DND-41 (cell line): ENCODE results near the gene DHRSX.
"Not testable (repeated sequence)": the region's sequence is repeated elsewhere in the genome, so short reads cannot be mapped to it uniquely, and the experiment has no call there.

Source experiments
- ATAC-seq: fragments of 200-7000 bp; cut with Tn5 transposase; 3 replicates; pipeline ENCODE4 v1.9.1; 2021; ENCODE audit warnings: low read depth; ENCODE audit not compliant: insufficient read depth
- DNase-seq: peaks from one replicate; pipeline ENCODE4 v3.0.0-alpha.2; 2020
- H2AFZ ChIP-seq: 2 replicates; pipeline ENCODE4 v1.6.0; 2012; ENCODE audit warnings: low read depth, low read length
- H3K27ac ChIP-seq: 2 replicates; pipeline ENCODE4 v1.5.1; 2012; ENCODE audit warnings: low read length, inconsistent platforms
- H3K27me3 ChIP-seq: fragments of 200-600 bp; sonication (generic); 2 replicates; pipeline ENCODE4 v1.6.0; 2012; ENCODE audit warnings: low read length, mild to moderate bottlenecking, inconsistent platforms; ENCODE audit not compliant: insufficient read depth, poor library complexity
- H3K36me3 ChIP-seq: 2 replicates; pipeline ENCODE4 v1.5.1; 2012; ENCODE audit warnings: low read length, inconsistent platforms; ENCODE audit not compliant: insufficient read depth
- H3K4me1 ChIP-seq: 2 replicates; pipeline ENCODE4 v1.5.1; 2012; ENCODE audit warnings: mild to moderate bottlenecking, low read length; ENCODE audit not compliant: insufficient read depth
- H3K4me2 ChIP-seq: 2 replicates; pipeline ENCODE4 v1.6.0; 2012; ENCODE audit warnings: mild to moderate bottlenecking, moderate library complexity, low read length, inconsistent platforms; ENCODE audit not compliant: insufficient read depth
- H3K4me3 ChIP-seq, 2 experiments: fragments of 200-600 bp in 1 of 2; shearing (Covaris generic) in 1 of 2; 2 replicates each; pipeline ENCODE4 v1.5.1; 2012 to 2016; ENCODE audit warnings: inconsistent platforms in 2 of 2, low read length in 2 of 2, mild to moderate bottlenecking in 2 of 2, low read depth in 1 of 2, moderate library complexity in 1 of 2
- H3K79me2 ChIP-seq: 2 replicates; pipeline ENCODE4 v1.6.0; 2012; ENCODE audit warnings: low read length, inconsistent platforms; ENCODE audit not compliant: insufficient read depth
- H3K9ac ChIP-seq: 2 replicates; pipeline ENCODE4 v1.6.0; 2012; ENCODE audit warnings: low read depth, mild to moderate bottlenecking, inconsistent platforms, low read length, moderate library complexity
- H3K9me3 ChIP-seq: 2 replicates; pipeline ENCODE4 v1.5.1; 2012; ENCODE audit warnings: low read length, moderate library complexity, mild to moderate bottlenecking, inconsistent platforms; ENCODE audit not compliant: insufficient read depth, severe bottlenecking
- H4K20me1 ChIP-seq: 2 replicates; pipeline ENCODE4 v1.6.0; 2012; ENCODE audit warnings: low read length; ENCODE audit not compliant: insufficient read depth
- EZH2 ChIP-seq: IDR thresholded peaks from 3 replicates; pipeline ENCODE4 v1.6.1; 2012; ENCODE audit warnings: borderline replicate concordance, low read depth, mild to moderate bottlenecking, moderate library complexity, low read length, inconsistent platforms; ENCODE audit not compliant: severe bottlenecking
- TF ChIP-seq, protein P1 (sequence below): IDR thresholded peaks from 2 replicates; pipeline ENCODE4 v1.5.1; 2012; ENCODE audit warnings: borderline replicate concordance, low read length, moderate library complexity, mild to moderate bottlenecking; ENCODE audit not compliant: poor library complexity, severe bottlenecking; ENCODE audit errors: extremely low read depth

The DHRSX gene

DNA sequence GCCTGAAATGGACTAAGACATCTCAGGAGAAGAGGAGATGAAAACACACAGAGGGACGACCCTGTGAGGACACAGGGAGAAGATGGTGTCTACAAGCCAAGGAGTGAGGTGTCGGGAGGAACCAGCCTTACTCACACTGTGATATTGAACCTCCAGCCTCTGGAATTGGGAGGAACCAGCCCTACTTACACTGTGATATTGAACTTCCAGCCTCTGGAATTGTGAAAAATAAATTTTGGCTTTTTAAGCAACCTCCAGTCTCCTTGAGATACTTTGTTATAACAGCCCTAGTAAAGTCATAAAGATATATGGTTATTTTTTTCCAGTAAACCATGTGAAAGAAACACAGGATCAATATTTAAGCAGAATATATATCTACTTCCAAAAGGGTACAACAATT lies 76.5 kb downstream of the DHRSX start:
- no peaks in the 10 kb centered on the region for H3K27me3 ChIP-seq
- peaks cover 14% of the 10 kb centered on the region; the same call in 1 of the 2 replicates for H3K36me3 ChIP-seq
- H4K20me1 ChIP-seq, result no peaks in the 10 kb centered on the region; the same call in 1 of the 2 replicates
- no peak overlapping the region for H3K4me3 ChIP-seq
- H3K4me1 ChIP-seq, result no peaks in the 10 kb centered on the region
- H3K27ac ChIP-seq, result no peak overlapping the region
- no peak overlapping the region for H2AFZ ChIP-seq
- DNase-seq (no peak), ATAC-seq (no peak)
- no peak overlapping the region for H3K4me2 ChIP-seq
- no peak for TF ChIP-seq EZH2
- TF ChIP-seq, protein P1, sequence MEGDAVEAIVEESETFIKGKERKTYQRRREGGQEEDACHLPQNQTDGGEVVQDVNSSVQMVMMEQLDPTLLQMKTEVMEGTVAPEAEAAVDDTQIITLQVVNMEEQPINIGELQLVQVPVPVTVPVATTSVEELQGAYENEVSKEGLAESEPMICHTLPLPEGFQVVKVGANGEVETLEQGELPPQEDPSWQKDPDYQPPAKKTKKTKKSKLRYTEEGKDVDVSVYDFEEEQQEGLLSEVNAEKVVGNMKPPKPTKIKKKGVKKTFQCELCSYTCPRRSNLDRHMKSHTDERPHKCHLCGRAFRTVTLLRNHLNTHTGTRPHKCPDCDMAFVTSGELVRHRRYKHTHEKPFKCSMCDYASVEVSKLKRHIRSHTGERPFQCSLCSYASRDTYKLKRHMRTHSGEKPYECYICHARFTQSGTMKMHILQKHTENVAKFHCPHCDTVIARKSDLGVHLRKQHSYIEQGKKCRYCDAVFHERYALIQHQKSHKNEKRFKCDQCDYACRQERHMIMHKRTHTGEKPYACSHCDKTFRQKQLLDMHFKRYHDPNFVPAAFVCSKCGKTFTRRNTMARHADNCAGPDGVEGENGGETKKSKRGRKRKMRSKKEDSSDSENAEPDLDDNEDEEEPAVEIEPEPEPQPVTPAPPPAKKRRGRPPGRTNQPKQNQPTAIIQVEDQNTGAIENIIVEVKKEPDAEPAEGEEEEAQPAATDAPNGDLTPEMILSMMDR, result no peak
- no peaks in the 10 kb centered on the region for H3K79me2 ChIP-seq
- H3K9ac ChIP-seq, result no peak overlapping the region
- no peaks in the 10 kb centered on the region for H3K9me3 ChIP-seq

DNA sequence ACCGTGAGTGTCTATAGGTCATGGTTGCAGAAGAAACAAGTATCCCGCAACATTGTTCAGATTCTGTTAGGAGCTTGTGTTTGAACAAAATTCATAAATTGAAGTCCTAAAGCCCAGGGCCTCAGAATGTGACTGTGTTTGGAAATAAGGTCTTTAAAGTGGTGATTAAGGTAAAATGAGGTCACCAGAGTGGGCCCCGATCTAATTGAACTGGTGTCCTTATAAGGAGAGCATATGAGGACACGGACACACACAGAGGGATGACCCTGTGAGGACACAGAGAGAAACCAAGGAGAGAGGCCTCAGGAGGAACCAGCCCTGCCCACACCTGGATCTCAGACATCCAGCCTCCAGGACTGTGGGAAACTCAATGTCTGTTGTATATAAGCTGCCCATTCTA lies 76.9 kb downstream of the DHRSX start:
- Histone ChIP-seq H3K27me3 (no peaks in the 10 kb centered on the region), H3K27ac (no peak overlapping the region), H3K4me2 (no peak overlapping the region), H2AFZ (no peak overlapping the region), H3K79me2 (no peaks in the 10 kb centered on the region), H4K20me1 (no peaks in the 10 kb centered on the region; the same call in 1 of the 2 replicates), H3K9ac (no peak overlapping the region), H3K9me3 (no peaks in the 10 kb centered on the region), H3K36me3 (peaks cover 14% of the 10 kb centered on the region; the same call in 1 of the 2 replicates), H3K4me1 (no peaks in the 10 kb centered on the region), H3K4me3 (no peak overlapping the region)
- no peak for TF ChIP-seq EZH2
- TF ChIP-seq, protein P1, result no peak
- no peak for DNase-seq
- no peak for ATAC-seq

DNA sequence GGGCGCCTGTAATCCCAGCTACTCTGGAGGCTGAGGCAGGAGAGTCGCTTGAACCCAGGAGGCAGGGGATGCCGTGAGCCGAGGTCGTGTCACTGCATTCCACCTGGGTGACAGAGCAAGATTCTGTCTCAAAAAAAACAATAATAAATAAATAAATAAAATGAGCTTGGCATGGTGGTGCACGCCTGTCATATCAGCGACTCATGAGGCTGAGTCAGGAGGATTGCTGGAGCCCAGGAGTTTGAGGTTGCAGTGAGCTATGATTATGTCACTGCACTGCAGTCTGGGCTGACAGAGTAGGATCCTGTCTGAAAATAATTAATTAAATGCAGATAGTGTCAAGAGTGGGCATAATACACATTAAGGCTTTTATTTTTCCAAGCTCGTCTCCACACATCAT lies 77.5 kb downstream of the DHRSX start:
- Histone ChIP-seq H2AFZ (no peak overlapping the region), H3K4me1 (no peaks in the 10 kb centered on the region), H3K27ac (no peak overlapping the region), H3K79me2 (no peaks in the 10 kb centered on the region), H3K36me3 (peaks cover 14% of the 10 kb centered on the region; the same call in 1 of the 2 replicates), H3K9me3 (no peaks in the 10 kb centered on the region), H4K20me1 (no peaks in the 10 kb centered on the region; the same call in 1 of the 2 replicates), H3K4me2 (no peak overlapping the region), H3K9ac (no peak overlapping the region), H3K27me3 (no peaks in the 10 kb centered on the region), H3K4me3 (no peak overlapping the region)
- no peak for TF ChIP-seq EZH2
- TF ChIP-seq, protein P1, result no peak
- DNase-seq, result no peak
- no peak for ATAC-seq

DNA sequence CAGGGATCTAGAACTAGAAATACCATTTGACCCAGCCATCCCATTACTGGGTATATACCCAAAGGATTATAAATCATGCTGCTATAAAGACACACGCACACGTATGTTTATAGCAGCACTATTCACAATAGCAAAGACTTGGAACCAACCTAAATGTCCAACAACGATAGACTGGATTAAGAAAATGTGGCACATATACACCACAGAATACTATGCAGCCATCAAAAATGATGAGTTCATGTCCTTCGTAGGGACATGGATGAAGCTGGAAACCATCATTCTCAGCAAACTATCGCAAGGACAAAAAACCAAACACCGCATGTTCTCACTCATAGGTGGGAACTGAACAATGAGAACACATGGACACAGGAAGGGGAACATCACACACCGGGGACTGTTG lies 81.4 kb downstream of the DHRSX start:
- not testable (repeated sequence) for DNase-seq, H3K27me3 ChIP-seq, H3K4me1 ChIP-seq, H3K27ac ChIP-seq, H3K9ac ChIP-seq, H3K4me3 ChIP-seq, H3K79me2 ChIP-seq, ATAC-seq, H3K4me2 ChIP-seq, H3K9me3 ChIP-seq, H4K20me1 ChIP-seq, H2AFZ ChIP-seq, H3K36me3 ChIP-seq
